IMR-90 (cell line): ENCODE measurements around the gene INTU. TPM values are rescaled to one million over a fixed set of nuclear protein-coding genes. Genes with fewer than 3 reads are reported as not detected.

Source experiments
- ATAC-seq: fragments of 200-7000 bp; cut with Tn5 transposase; 2 replicates; pipeline ENCODE4 v1.9.1; 2020; ENCODE audit warnings: low read depth, mild to moderate bottlenecking, moderate library complexity
- BruUV-seq: library from RNA; stranded (reverse); fragments of 400-500 nt; replicated peaks from 2 replicates; lab custom pipeline; 2021; lab: Mats Ljungman, UMichigan
- CTCF ChIA-PET: fragments of 300-600 bp; formaldehyde crosslinking; extraction: SDS; loops from one replicate; lab custom pipeline; 2021; ENCODE audit warnings: antibody characterized with exemption; lab: Yijun Ruan, JAX
- POLR2A ChIA-PET: fragments of 300-600 bp; sonication (Branson Sonifier 250); formaldehyde crosslinking; loops from one replicate; lab custom pipeline; 2022; ENCODE audit warnings: antibody characterized with exemption; ENCODE audit not compliant: unreplicated experiment; lab: Charles Lee
- DNase-seq: peaks from one replicate; pipeline ENCODE4 v3.0.0; 2013
- H2AFZ ChIP-seq: replicated peaks from 2 replicates; pipeline ENCODE3; 2013; ENCODE audit warnings: low read length, mild to moderate bottlenecking; ENCODE audit not compliant: poor library complexity
- H2AK5ac ChIP-seq: 2 replicates; pipeline ENCODE4 v1.6.1; 2013; ENCODE audit warnings: low read depth, low read length, inconsistent platforms
- H2AK9ac ChIP-seq: replicated peaks from 2 replicates; pipeline ENCODE3; 2013; ENCODE audit warnings: mild to moderate bottlenecking, low read depth, low read length, moderate library complexity; ENCODE audit not compliant: poor library complexity
- H2BK120ac ChIP-seq: 2 replicates; pipeline ENCODE4 v1.6.1; 2013; ENCODE audit warnings: low read depth, low read length, inconsistent platforms
- H2BK15ac ChIP-seq: 3 replicates; pipeline ENCODE4 v1.6.1; 2013; ENCODE audit warnings: low read depth, low read length, inconsistent platforms
- H2BK20ac ChIP-seq: 2 replicates; pipeline ENCODE4 v1.6.1; 2013; ENCODE audit warnings: low read depth, mild to moderate bottlenecking, inconsistent platforms, low read length, moderate library complexity
- H2BK5ac ChIP-seq: 2 replicates; pipeline ENCODE4 v1.6.1; 2013; ENCODE audit warnings: mild to moderate bottlenecking, low read depth, low read length, inconsistent platforms; ENCODE audit not compliant: poor library complexity, severe bottlenecking
- H3K14ac ChIP-seq: replicated peaks from 2 replicates; pipeline ENCODE4 v1.6.1; 2013; ENCODE audit warnings: low read depth, low read length, inconsistent platforms
- H3K18ac ChIP-seq: 2 replicates; pipeline ENCODE4 v1.6.1; 2013; ENCODE audit warnings: low read depth, low read length, control low read depth
- H3K23ac ChIP-seq: 2 replicates; pipeline ENCODE4 v1.6.1; 2013; ENCODE audit warnings: low read depth, low read length, inconsistent platforms
- H3K27ac ChIP-seq: 2 replicates; pipeline ENCODE4 v1.5.1; 2013; ENCODE audit warnings: mild to moderate bottlenecking, control low read depth, low read length; ENCODE audit not compliant: insufficient read depth
- H3K27me3 ChIP-seq: 2 replicates; pipeline ENCODE4 v1.6.1; 2013; ENCODE audit warnings: low read length; ENCODE audit not compliant: control insufficient read depth, insufficient read depth
- H3K36me3 ChIP-seq: 2 replicates; pipeline ENCODE4 v1.6.1; 2013; ENCODE audit warnings: low read length, mixed read lengths; ENCODE audit not compliant: control insufficient read depth, insufficient read depth
- H3K4ac ChIP-seq: 2 replicates; pipeline ENCODE4 v1.6.1; 2013; ENCODE audit warnings: low read depth, low read length, inconsistent platforms
- H3K4me1 ChIP-seq: 2 replicates; pipeline ENCODE4 v1.6.1; 2013; ENCODE audit warnings: low read length, mixed read lengths; ENCODE audit not compliant: control insufficient read depth, insufficient read depth
- H3K4me2 ChIP-seq: 2 replicates; pipeline ENCODE4 v1.6.1; 2013; ENCODE audit warnings: low read depth, mild to moderate bottlenecking, control low read depth, low read length, moderate library complexity
- H3K4me3 ChIP-seq: 2 replicates; pipeline ENCODE4 v1.5.1; 2013; ENCODE audit warnings: low read depth, mild to moderate bottlenecking, control low read depth, low read length, moderate library complexity; ENCODE audit not compliant: insufficient read depth
- H3K56ac ChIP-seq: 2 replicates; pipeline ENCODE4 v1.6.1; 2013; ENCODE audit warnings: low read length, inconsistent platforms; ENCODE audit not compliant: insufficient read depth; ENCODE audit errors: extremely low read depth
- H3K79me1 ChIP-seq, 2 experiments: 2 replicates each; pipeline ENCODE4 v1.6.1; 2013; ENCODE audit warnings: low read length in 2 of 2, inconsistent platforms in 1 of 2, low read depth in 1 of 2
- H3K9ac ChIP-seq: 2 replicates; pipeline ENCODE4 v1.6.1; 2013; ENCODE audit warnings: low read depth, low read length, control low read depth
- H3K9me1 ChIP-seq: 2 replicates; pipeline ENCODE4 v1.6.1; 2013; ENCODE audit warnings: low read length, inconsistent platforms; ENCODE audit not compliant: insufficient read depth
- H3K9me3 ChIP-seq: 2 replicates; pipeline ENCODE4 v1.6.1; 2013; ENCODE audit warnings: low read length; ENCODE audit not compliant: control insufficient read depth, insufficient read depth
- H4K20me1 ChIP-seq: 2 replicates; pipeline ENCODE4 v1.6.1; 2013; ENCODE audit warnings: low read length, inconsistent platforms; ENCODE audit not compliant: insufficient read depth
- H4K5ac ChIP-seq: 2 replicates; pipeline ENCODE4 v1.6.1; 2013; ENCODE audit warnings: mild to moderate bottlenecking, low read depth, low read length, control low read depth
- H4K8ac ChIP-seq, 2 experiments: 2 replicates each; pipeline ENCODE4 v1.6.1; 2013; ENCODE audit warnings: low read depth in 2 of 2, low read length in 2 of 2, control low read depth in 1 of 2, inconsistent platforms in 1 of 2
- H4K91ac ChIP-seq: 2 replicates; pipeline ENCODE4 v1.6.1; 2013; ENCODE audit warnings: low read depth, low read length, inconsistent platforms; ENCODE audit not compliant: insufficient read depth
- BHLHE40 ChIP-seq: fragments of 150-350 bp; IDR thresholded peaks from 2 replicates; pipeline ENCODE4 v1.6.1; 2016; ENCODE audit warnings: mild to moderate bottlenecking, low read depth, low read length
- ELK1 ChIP-seq: fragments of 150-350 bp; IDR thresholded peaks from 2 replicates; pipeline ENCODE4 v1.6.1; 2016; ENCODE audit warnings: low read depth, mild to moderate bottlenecking, low read length, moderate library complexity, borderline replicate concordance
- FOS ChIP-seq: fragments of 150-350 bp; IDR thresholded peaks from 2 replicates; pipeline ENCODE4 v1.6.1; 2016; ENCODE audit warnings: low read depth, low read length
- MAFK ChIP-seq: IDR thresholded peaks from 2 replicates; pipeline ENCODE4 v1.6.1; 2012; ENCODE audit warnings: low read depth, low read length, improper control_type of control experiment
- NFE2L2 ChIP-seq: fragments of 150-350 bp; IDR thresholded peaks from 2 replicates; pipeline ENCODE4 v1.6.1; 2016; ENCODE audit warnings: low read depth, mild to moderate bottlenecking, low read length
- POLR2A ChIP-seq: IDR thresholded peaks from 2 replicates; pipeline ENCODE4 v1.6.1; 2012; ENCODE audit warnings: mild to moderate bottlenecking, low read depth, low read length
- SMC3 ChIP-seq: fragments of 150-350 bp; IDR thresholded peaks from 2 replicates; pipeline ENCODE4 v1.6.1; 2016; ENCODE audit warnings: low read depth, mild to moderate bottlenecking, antibody characterized with exemption, low read length, moderate library complexity
- WGBS, 2 experiments: methylation state at CpG; one replicate each; pipeline versions ENCODE4 v1.1.5 to v1.1.7; 2013; ENCODE audit warnings: missing lambda C conversion rate in 2 of 2; ENCODE audit not compliant: insufficient read length in 1 of 2; ENCODE audit errors: extremely low coverage in 2 of 2; 5-methylcytosine and 5-hydroxymethylcytosine counted together
- dilution Hi-C: fragments of 300-500 bp; cut with HindIII; formaldehyde crosslinking; loops from one replicate; pipeline ENCODE4 v1.14.3; 2018; ENCODE audit warnings: low sequenced_read_pairs; ENCODE audit not compliant: unreplicated experiment
- in situ Hi-C: fragments of 300-500 bp; cut with MboI; formaldehyde crosslinking; loops from 3 replicates; pipeline ENCODE4 v1.14.3; 2019; ENCODE audit warnings: low sequenced_read_pairs, inconsistent platforms, mixed read lengths
- intact Hi-C: fragments of 100-400 bp; cut with micrococcal nuclease; formaldehyde crosslinking; loops from 2 replicates; pipeline ENCODE4 v1.10.0; 2022
- polyA plus RNA-seq, 3 experiments: library from polyadenylated mRNA; depleted of rRNA; stranded (reverse); fragments of >200 nt; gene quantifications; 2 replicates each; pipeline ENCODE4 v1.2.3, GENCODE V29; 2012; ENCODE audit warnings: low replicate concordance in 1 of 3
- total RNA-seq: library from RNA; depleted of rRNA; stranded (reverse); fragments of >200 nt; gene quantifications from 2 replicates; pipeline ENCODE4 v1.2.3, GENCODE V29; 2012
- TF ChIP-seq, protein P1 (sequence below): fragments of 150-350 bp; IDR thresholded peaks from 2 replicates; pipeline ENCODE4 v1.6.1; 2017; ENCODE audit warnings: mild to moderate bottlenecking, antibody characterized with exemption, low read length, low read depth

INTU gene
- total and polyA plus RNA-seq, 2 of the 4 experiments (the other 2 are of a cell fraction), result 6.5 to 10.8 TPM

GRCh38 chr4:127741247-127741646, 108.5 kb downstream of the INTU start:
- DNase-seq (no peak), ATAC-seq (no peak)
- H4K20me1 ChIP-seq, result no peaks in the 10 kb centered on the region
- H2BK120ac ChIP-seq, result no peak overlapping the region
- H3K9me3 ChIP-seq, result peaks cover 5% of the 10 kb centered on the region; the same call in 1 of the 2 replicates
- intact Hi-C loops (no loop called here), in situ Hi-C loops (no loop called here), dilution Hi-C loops (no loop called here)
- no peak overlapping the region for H2BK15ac ChIP-seq
- H2AK5ac ChIP-seq, result no peak overlapping the region
- no peaks in the 10 kb centered on the region for H3K36me3 ChIP-seq
- CTCF ChIA-PET, result no interaction called here
- H3K9me1 ChIP-seq, result no peaks in the 10 kb centered on the region
- H2BK20ac ChIP-seq, result no peak overlapping the region
- no peak overlapping the region for H3K14ac ChIP-seq
- WGBS, 2 experiments, result no CpG with 5 or more reads among the region's 1 CpG
- no peaks in the 10 kb centered on the region for H3K79me1 ChIP-seq
- no peaks in the 10 kb centered on the region for H3K4me1 ChIP-seq
- BruUV-seq, result no TSS peak
- no peak overlapping the region for H2BK5ac ChIP-seq
- H3K4ac ChIP-seq, result no peak overlapping the region
- H3K56ac ChIP-seq, result no peak overlapping the region
- H2AK9ac ChIP-seq, result no peak overlapping the region
- H3K9ac ChIP-seq, result no peak overlapping the region
- H3K4me2 ChIP-seq, result no peak overlapping the region
- TF ChIP-seq, protein P1, sequence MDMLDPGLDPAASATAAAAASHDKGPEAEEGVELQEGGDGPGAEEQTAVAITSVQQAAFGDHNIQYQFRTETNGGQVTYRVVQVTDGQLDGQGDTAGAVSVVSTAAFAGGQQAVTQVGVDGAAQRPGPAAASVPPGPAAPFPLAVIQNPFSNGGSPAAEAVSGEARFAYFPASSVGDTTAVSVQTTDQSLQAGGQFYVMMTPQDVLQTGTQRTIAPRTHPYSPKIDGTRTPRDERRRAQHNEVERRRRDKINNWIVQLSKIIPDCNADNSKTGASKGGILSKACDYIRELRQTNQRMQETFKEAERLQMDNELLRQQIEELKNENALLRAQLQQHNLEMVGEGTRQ, result no peak
- TF ChIP-seq NFE2L2 (no peak), FOS (no peak), ELK1 (no peak), BHLHE40 (no peak), POLR2A (no peak), MAFK (peak; percentile 44), SMC3 (no peak)
- no peak overlapping the region for H3K4me3 ChIP-seq
- H3K27ac ChIP-seq, result no peak overlapping the region
- no peak overlapping the region for H4K5ac ChIP-seq
- no peak overlapping the region for H3K23ac ChIP-seq
- H3K27me3 ChIP-seq, result peaks cover 4% of the 10 kb centered on the region
- H4K8ac ChIP-seq, result no peak overlapping the region
- no peak overlapping the region for H3K18ac ChIP-seq
- no peak overlapping the region for H4K91ac ChIP-seq
- H2AFZ ChIP-seq, result no peak overlapping the region
- POLR2A ChIA-PET, result no interaction called here
